ENCODE data around the gene S100A2. TPM values are rescaled to one million over a fixed set of nuclear protein-coding genes. Genes with fewer than 3 reads are reported as not detected.

The S100A2 gene
- total RNA-seq, 1 donor from 2014 or later, result 7.1 TPM

Other genes with a start within 250 kb of the S100A2 start
- not detected in 2 replicates for gene PGLYRP4, start 217.0 kb downstream of the S100A2 start, total RNA-seq
- gene S100A9, start 208.0 kb downstream of the S100A2 start, total RNA-seq, result not detected in 2 replicates
- gene S100A12, start 190.2 kb downstream of the S100A2 start, total RNA-seq, result not detected in 2 replicates
- not detected in 2 replicates for gene S100A8, start 174.8 kb downstream of the S100A2 start, total RNA-seq
- not detected in 2 replicates for gene S100A7A, start 149.3 kb downstream of the S100A2 start, total RNA-seq
- not detected in 2 replicates for gene S100A7, start 105.2 kb downstream of the S100A2 start, total RNA-seq
- gene S100A6, start 29.9 kb downstream of the S100A2 start, total RNA-seq, result 423 and 449 TPM in 2 replicates
- 2.5 and 2.9 TPM in 2 replicates for gene S100A5, start 24.9 kb downstream of the S100A2 start, total RNA-seq
- gene S100A4, start 20.0 kb downstream of the S100A2 start, total RNA-seq, result 757 and 902 TPM in 2 replicates
- 7.8 and 10.8 TPM in 2 replicates for gene S100A3, start 16.6 kb downstream of the S100A2 start, total RNA-seq
- 591 and 800 TPM in 2 replicates for gene S100A16, start 47.3 kb upstream of the S100A2 start, total RNA-seq
- not detected in 2 replicates for gene S100A14, start 50.5 kb upstream of the S100A2 start, total RNA-seq
- 237 and 291 TPM in 2 replicates for gene S100A13, start 61.7 kb upstream of the S100A2 start, total RNA-seq
- 0.52 and 3.3 TPM in 2 replicates for gene S100A1, start 62.6 kb upstream of the S100A2 start, total RNA-seq
- gene CHTOP, start 68.2 kb upstream of the S100A2 start, total RNA-seq, result 59.2 and 71.6 TPM in 2 replicates
- 68.3 and 75.1 TPM in 2 replicates for gene SNAPIN, start 92.9 kb upstream of the S100A2 start, total RNA-seq
- gene ILF2, start 105.1 kb upstream of the S100A2 start, total RNA-seq, result 180 and 189 TPM in 2 replicates
- gene NPR1, start 112.8 kb upstream of the S100A2 start, total RNA-seq, result not detected in 2 replicates
- 24.0 and 27.7 TPM in 2 replicates for gene INTS3, start 162.2 kb upstream of the S100A2 start, total RNA-seq
- gene SLC27A3, start 209.6 kb upstream of the S100A2 start, total RNA-seq, result 0.29 and 0.42 TPM in 2 replicates